ENCODE data around the gene CNBP. TPM values are rescaled to one million over a fixed set of nuclear protein-coding genes. Genes with fewer than 3 reads are reported as not detected.

CNBP gene
- total and polyA plus RNA-seq, 2 of the 4 experiments (the other 2 are of a cell fraction): 217 to 223 TPM

DNA sequence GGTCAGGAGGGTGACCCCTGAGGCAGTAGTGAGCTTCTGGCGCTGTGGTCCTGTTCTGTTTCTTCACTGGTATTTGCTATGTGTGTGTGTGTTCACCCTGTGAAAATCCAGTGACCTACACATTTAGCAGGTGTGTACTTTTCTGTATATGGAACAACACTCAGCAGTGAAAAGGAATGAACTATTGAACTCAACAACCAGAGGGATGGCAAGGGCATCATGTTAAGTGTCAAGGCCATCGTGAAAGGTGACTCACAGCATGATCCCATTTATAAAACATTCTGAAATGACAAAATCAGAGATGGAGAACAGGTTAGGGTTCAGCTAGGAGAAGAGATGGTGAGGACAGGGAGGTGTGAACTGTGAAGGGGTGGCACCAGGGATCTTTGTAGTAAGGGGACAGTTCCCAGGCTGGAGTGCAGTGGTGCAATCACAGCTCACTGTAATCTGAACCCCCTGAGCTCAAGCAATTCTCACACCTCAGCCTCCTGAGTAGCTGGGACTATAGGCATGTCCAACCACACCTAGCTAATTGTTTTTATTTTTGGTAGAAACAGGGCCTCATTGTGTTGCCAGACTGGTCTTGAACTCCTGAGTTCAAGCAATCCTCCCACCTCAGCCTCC is 52.1 kb downstream of the CNBP start:
- Histone ChIP-seq H4K20me1 (ENCODE audit: insufficient read depth, low read length) (no peaks in the 10 kb centered on the region), H3K36me3 (ENCODE audit: control insufficient read depth, insufficient read depth, low read length) (peaks cover 49% of the 10 kb centered on the region), H2AK9ac (replicated peaks; ENCODE audit: low read depth, low read length, poor library complexity) (no peak overlapping the region), H2BK120ac (ENCODE audit: low read depth, low read length) (no peak overlapping the region), H3K27ac (ENCODE audit: insufficient read depth, low read length) (no peak overlapping the region), H3K4me1 (ENCODE audit: control insufficient read depth, insufficient read depth, low read length) (peaks cover 8% of the 10 kb centered on the region; the same call in 1 of the 2 replicates), H3K14ac (replicated peaks; ENCODE audit: low read depth, low read length) (no peak overlapping the region), H3K4me3 (ENCODE audit: insufficient read depth, low read depth, low read length) (no peak overlapping the region), H3K79me1 (ENCODE audit: low read depth in 1 of 2, low read length in 2 of 2) (no peaks in the 10 kb centered on the region; a peak in 1 of 4 replicates), H4K5ac (ENCODE audit: low read depth, low read length) (no peak overlapping the region), H2BK15ac (ENCODE audit: low read depth, low read length) (no peak overlapping the region), H3K18ac (ENCODE audit: low read depth, low read length) (no peak overlapping the region), H2AFZ (replicated peaks; ENCODE audit: low read length, poor library complexity) (no peak overlapping the region), H2AK5ac (ENCODE audit: low read depth, low read length) (no peak overlapping the region), H3K4me2 (ENCODE audit: low read depth, low read length) (no peak overlapping the region), H4K91ac (ENCODE audit: insufficient read depth, low read depth, low read length) (no peak overlapping the region), H3K9me1 (ENCODE audit: insufficient read depth, low read length) (no peaks in the 10 kb centered on the region), H3K56ac (ENCODE audit: extremely low read depth, insufficient read depth, low read length) (no peak overlapping the region), H3K9ac (ENCODE audit: low read depth, low read length) (no peak overlapping the region), H2BK5ac (ENCODE audit: low read depth, low read length, poor library complexity, severe bottlenecking) (no peak overlapping the region), H3K27me3 (ENCODE audit: control insufficient read depth, insufficient read depth, low read length) (no peaks in the 10 kb centered on the region), H3K9me3 (ENCODE audit: control insufficient read depth, insufficient read depth, low read length) (no peaks in the 10 kb centered on the region), H3K4ac (ENCODE audit: low read depth, low read length) (no peak overlapping the region), H3K23ac (ENCODE audit: low read depth, low read length) (no peak overlapping the region), H2BK20ac (ENCODE audit: low read depth, low read length) (no peak overlapping the region), H4K8ac (ENCODE audit: low read depth in 2 of 2, low read length in 2 of 2) (no peak overlapping the region)
- dilution Hi-C loops (cut with HindIII; ENCODE audit: low sequenced_read_pairs, unreplicated experiment): no loop called here
- BruUV-seq (replicated peaks): no TSS peak
- WGBS, 2 experiments (ENCODE audit: extremely low coverage in 2 of 2, insufficient read length in 1 of 2): no CpG with 5 or more reads among the region's 2 CpGs
- intact Hi-C loops (cut with micrococcal nuclease): no loop called here
- ChIA-PET POLR2A (ENCODE audit: unreplicated experiment) (no interaction called here), CTCF (no interaction called here)
- ATAC-seq (ENCODE audit: low read depth) (no peak), DNase-seq (no peak)
- in situ Hi-C loops (cut with MboI; ENCODE audit: low sequenced_read_pairs): no loop called here
- no peak for TF ChIP-seq BHLHE40 (IDR thresholded peaks at IDR 0.05; ENCODE audit: low read depth, low read length)
- TF ChIP-seq MXI1 (IDR thresholded peaks at IDR 0.05; ENCODE audit: borderline replicate concordance, low read depth, low read length): no peak
- TF ChIP-seq RCOR1 (IDR thresholded peaks at IDR 0.05; ENCODE audit: insufficient replicate concordance, low read length): no peak
- TF ChIP-seq MAZ (IDR thresholded peaks at IDR 0.05; ENCODE audit: borderline replicate concordance, low read depth, low read length): no peak
- no peak for TF ChIP-seq SMC3 (IDR thresholded peaks at IDR 0.05; ENCODE audit: low read depth, low read length)
